Measurements from ENCODE around the gene TSPAN16. TPM values are rescaled to one million over a fixed set of nuclear protein-coding genes. Genes with fewer than 3 reads are reported as not detected.
A peak's percentile ranks its signal among the peaks of the same experiment; 100 is the strongest.

Gene TSPAN16
- total and polyA plus RNA-seq, 8 donors, result not detected

GRCh38 chr19:11356074-11356397, 60.1 kb downstream of the TSPAN16 start:
- no peak overlapping the region for H3K27ac ChIP-seq

DNA sequence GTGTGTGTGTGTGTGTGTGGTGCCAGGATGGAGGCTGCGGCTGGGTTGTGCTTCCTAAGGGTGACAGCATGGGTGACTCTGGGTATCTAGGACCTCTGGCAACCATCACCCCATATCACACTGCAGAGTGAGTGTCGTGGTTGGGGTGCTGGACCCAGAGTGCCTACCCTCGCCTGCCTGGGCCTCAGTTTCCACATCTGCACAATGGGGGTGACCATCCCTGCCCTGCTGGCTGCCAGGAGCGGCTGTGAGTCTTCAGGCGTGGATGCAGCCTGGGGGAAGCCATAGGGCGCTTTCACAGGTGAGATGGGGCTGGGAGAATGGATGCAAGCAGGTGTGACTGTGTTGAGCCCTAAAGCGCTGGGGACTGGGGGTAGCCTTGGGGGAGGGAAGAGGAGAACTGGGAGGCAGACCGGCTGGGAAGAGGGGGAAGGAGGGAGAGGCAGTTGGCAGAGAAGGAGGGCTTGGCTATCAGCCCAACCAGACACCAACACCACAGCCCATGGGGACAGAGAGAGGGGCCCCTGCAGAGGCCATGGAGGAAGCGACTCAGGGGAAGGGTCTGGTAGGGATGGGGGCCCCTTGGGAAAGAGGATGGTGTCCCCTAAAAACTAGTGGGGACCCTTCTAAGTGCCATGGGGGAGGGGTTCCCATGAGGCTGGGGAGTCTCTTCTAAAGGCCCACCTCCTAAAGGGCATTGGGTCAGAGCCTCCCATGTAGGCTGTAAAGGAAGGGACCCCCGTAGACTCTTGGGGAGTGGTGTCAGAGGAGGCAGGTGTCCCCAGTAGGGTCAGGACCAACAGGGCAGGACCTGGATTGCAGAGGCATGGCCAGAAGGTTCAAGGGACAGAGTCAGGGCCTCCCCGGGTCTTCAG, 61.0 kb downstream of the TSPAN16 start:
- H3K4me1 ChIP-seq, result peaks cover 0 to 4% (median 0%) of the 10 kb centered on the region in 3 donors
- no peak for FAIRE-seq
- H3K27me3 ChIP-seq, result no peaks in the 10 kb centered on the region
- no peak for ATAC-seq
- H3K27ac ChIP-seq, result no peak overlapping the region
- no peaks in the 10 kb centered on the region for H3K36me3 ChIP-seq
- no peaks in the 10 kb centered on the region for H3K9me3 ChIP-seq
- DNase-seq, result no peak
- H3K4me3 ChIP-seq, result no peak overlapping the region
- intact Hi-C loops (cut with DNase I), result no loop called here
- no peak for TF ChIP-seq CTCF (IDR thresholded peaks at IDR 0.05)
- WGBS, 2 donors, result 86% methylated on average over 11 of the region's 11 CpGs

More at GRCh38 chr19:11356074-11356397, 60.1 kb downstream of the TSPAN16 start:
- FAIRE-seq (no peak), ATAC-seq (peak in 1 of 4 donors; percentile 3), DNase-seq (no peak)
- 85 to 86% methylated on average over 6 of the region's 6 CpGs for WGBS, 2 donors
- intact Hi-C loops (cut with DNase I), result no loop called here
- Histone ChIP-seq H3K4me3 (peak overlapping the region in 3 of 4 donors; percentile 15 to 64 (median 42)), H3K27me3 (no peaks in the 10 kb centered on the region), H3K4me1 (peaks cover 0 to 4% (median 0%) of the 10 kb centered on the region in 3 donors), H3K9me3 (no peaks in the 10 kb centered on the region), H3K36me3 (no peaks in the 10 kb centered on the region)
- TF ChIP-seq CTCF (IDR thresholded peaks at IDR 0.05), result no peak

GRCh38 chr19:11359421-11359820, 63.5 kb downstream of the TSPAN16 start:
- FAIRE-seq (no peak), DNase-seq (no peak), ATAC-seq (no peak)
- Histone ChIP-seq H3K36me3 (no peaks in the 10 kb centered on the region), H3K4me3 (no peak overlapping the region), H3K27ac (no peak overlapping the region), H3K9me3 (no peaks in the 10 kb centered on the region), H3K27me3 (no peaks in the 10 kb centered on the region), H3K4me1 (peaks cover 0 to 4% (median 0%) of the 10 kb centered on the region in 3 donors)
- intact Hi-C loops (cut with DNase I), result no loop called here
- TF ChIP-seq CTCF (IDR thresholded peaks at IDR 0.05), result no peak
- 86 to 89% methylated on average over 11 of the region's 11 CpGs for WGBS, 2 donors

DNA sequence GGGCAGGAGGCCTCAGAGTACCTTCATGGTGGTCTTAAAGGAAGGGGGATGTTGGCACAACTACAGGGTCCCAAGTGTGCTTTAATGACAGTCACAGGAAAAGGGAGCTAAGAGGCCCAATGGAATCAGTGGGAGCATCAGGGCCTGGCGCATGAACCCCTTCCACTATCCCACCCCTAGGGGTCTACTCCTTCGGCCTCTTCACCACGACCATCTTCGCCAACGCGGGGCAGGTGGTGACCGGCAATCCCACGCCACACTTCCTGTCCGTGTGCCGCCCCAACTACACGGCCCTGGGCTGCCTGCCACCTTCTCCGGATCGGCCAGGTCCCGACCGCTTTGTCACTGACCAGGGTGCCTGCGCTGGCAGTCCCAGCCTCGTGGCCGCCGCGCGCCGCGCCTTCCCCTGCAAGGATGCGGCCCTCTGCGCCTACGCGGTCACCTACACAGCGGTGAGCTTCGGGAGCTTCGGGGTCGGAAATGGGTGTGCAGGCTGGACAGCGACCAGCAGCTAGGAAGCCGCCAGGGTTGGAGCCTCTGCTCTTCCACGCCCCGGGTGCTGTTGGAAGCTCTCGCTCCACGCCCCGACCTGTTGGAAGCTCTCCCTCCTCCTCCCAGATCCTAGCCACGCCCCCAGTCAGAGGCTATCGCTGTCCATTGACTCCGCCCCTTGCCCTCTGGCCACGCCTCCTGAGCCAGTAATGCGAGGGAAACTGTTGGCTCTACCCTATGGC, 65.2 kb downstream of the TSPAN16 start:
- TF ChIP-seq CTCF (IDR thresholded peaks at IDR 0.05), result no peak
- 69 to 71% methylated on average over 43 of the region's 43 CpGs for WGBS, 2 donors
- Histone ChIP-seq H3K27ac (no peak overlapping the region), H3K27me3 (no peaks in the 10 kb centered on the region), H3K4me3 (no peak overlapping the region), H3K9me3 (no peaks in the 10 kb centered on the region), H3K4me1 (no peaks in the 10 kb centered on the region), H3K36me3 (no peaks in the 10 kb centered on the region)
- ATAC-seq (peak; percentile 22 to 86 (median 60)), DNase-seq (peak in 5 of 6 donors; percentile 56 to 84 (median 72)), FAIRE-seq (no peak)
- intact Hi-C loops (cut with DNase I), result no loop called here

Data from pancreas (tissue), 10 donors.